GM12878 (cell line): Measurements from ENCODE around the gene COL4A1. TPM values are rescaled to one million over a fixed set of nuclear protein-coding genes. Genes with fewer than 3 reads are reported as not detected.

Experiments
- ATAC-seq: fragments of 200-7000 bp; cut with Tn5 transposase; 3 replicates; pipeline ENCODE4 v1.9.1; 2020; ENCODE audit warnings: mild to moderate bottlenecking, moderate library complexity
- BruUV-seq: library from RNA; stranded (reverse); fragments of 400-500 nt; replicated peaks from 2 replicates; lab custom pipeline; 2021; lab: Mats Ljungman, UMichigan
- CTCF ChIA-PET: fragments of 300-600 bp; sonication (Branson Sonifier 250); formaldehyde crosslinking; extraction: SDS; loops from one replicate; lab custom pipeline; 2021; ENCODE audit warnings: inconsistent platforms; lab: Yijun Ruan, JAX
- POLR2A ChIA-PET: fragments of 350-600 bp; formaldehyde crosslinking; extraction: SDS; loops from one replicate; lab custom pipeline; 2021; ENCODE audit warnings: inconsistent platforms; lab: Charles Lee
- RAD21 ChIA-PET: fragments of 300-600 bp; sonication (Branson Sonifier 250); formaldehyde crosslinking; loops from one replicate; lab custom pipeline; 2023; ENCODE audit warnings: antibody characterized with exemption; ENCODE audit not compliant: unreplicated experiment; lab: Charles Lee
- SMC1A ChIA-PET: fragments of 300-600 bp; sonication (Branson Sonifier 250); formaldehyde crosslinking; loops from one replicate; lab custom pipeline; 2023; ENCODE audit not compliant: unreplicated experiment, uncharacterized antibody; lab: Charles Lee
- DNase-seq: peaks from one replicate; pipeline ENCODE4 v3.0.0-alpha.2; 2011; ENCODE audit warnings: low read depth, low spot score
- FAIRE-seq: peaks from 3 replicates; lab custom pipeline; 2011; peaks lifted over from hg19 to GRCh38; lab: Jason Lieb, UNC
- H2AFZ ChIP-seq: 2 replicates; pipeline ENCODE4 v1.6.0; 2011; ENCODE audit warnings: low read depth, low read length, control low read depth; ENCODE audit not compliant: control insufficient read depth
- H3K27ac ChIP-seq: 2 replicates; pipeline ENCODE4 v1.5.1; 2011; ENCODE audit warnings: control low read depth; ENCODE audit not compliant: control insufficient read depth, insufficient read depth
- H3K27me3 ChIP-seq, 2 experiments: replicated peaks in 1 of 2; 2 replicates each; pipeline versions ENCODE4 v1.6.0 to v1.6.1; 2011; ENCODE audit warnings: low read length in 1 of 2; ENCODE audit not compliant: control insufficient read depth in 2 of 2, insufficient read depth in 2 of 2
- H3K36me3 ChIP-seq, 2 experiments: 2 replicates each; pipeline ENCODE4 v1.5.1; 2011; ENCODE audit warnings: low read length in 1 of 2; ENCODE audit not compliant: control insufficient read depth in 2 of 2, insufficient read depth in 2 of 2
- H3K4me1 ChIP-seq: 2 replicates; pipeline ENCODE4 v1.6.1; 2011; ENCODE audit warnings: mild to moderate bottlenecking, low read length, moderate library complexity, mixed read lengths; ENCODE audit not compliant: control insufficient read depth, insufficient read depth
- H3K4me2 ChIP-seq: 2 replicates; pipeline ENCODE4 v1.6.0; 2011; ENCODE audit warnings: control low read depth; ENCODE audit not compliant: control insufficient read depth, insufficient read depth
- H3K4me3 ChIP-seq: fragments of 200-600 bp; sonication (generic); 2 replicates; pipeline ENCODE4 v1.5.1; 2016
- H3K79me2 ChIP-seq: 2 replicates; pipeline ENCODE4 v1.6.0; 2011; ENCODE audit warnings: low read length; ENCODE audit not compliant: control insufficient read depth, insufficient read depth
- H3K9ac ChIP-seq: 2 replicates; pipeline ENCODE4 v1.8.0; 2011; ENCODE audit warnings: low read length, control low read depth, mixed read lengths; ENCODE audit not compliant: control insufficient read depth, insufficient read depth
- H3K9me3 ChIP-seq: replicated peaks from 3 replicates; pipeline ENCODE4 v1.5.1; 2011; ENCODE audit warnings: mild to moderate bottlenecking, low read length; ENCODE audit not compliant: control insufficient read depth, insufficient read depth
- H4K20me1 ChIP-seq: 2 replicates; pipeline ENCODE4 v1.6.0; 2011; ENCODE audit not compliant: control insufficient read depth, insufficient read depth
- BHLHE40 ChIP-seq, 2 experiments: fragments of 450-650 bp in 1 of 2; IDR thresholded peaks; 2 replicates each; pipeline ENCODE4 v1.6.1; 2011 to 2017; ENCODE audit warnings: low read depth in 2 of 2, borderline replicate concordance in 1 of 2, improper control_type of control experiment in 1 of 2, low read length in 1 of 2, mild to moderate bottlenecking in 1 of 2
- CHD4 ChIP-seq: fragments of 200-600 bp; sonication (generic); IDR thresholded peaks from 2 replicates; pipeline ENCODE4 v1.6.1; 2016; ENCODE audit warnings: mild to moderate bottlenecking
- EGR1 ChIP-seq, 2 experiments: IDR thresholded peaks; 1 replicate in 1 of 2; 2 replicates in 1 of 2; pipeline ENCODE4 v1.6.1; 2011 to 2012; ENCODE audit warnings: low read depth in 2 of 2, low read length in 2 of 2, borderline replicate concordance in 1 of 2, mild to moderate bottlenecking in 1 of 2, moderate library complexity in 1 of 2
- JUNB ChIP-seq: IDR thresholded peaks from 2 replicates; pipeline ENCODE4 v1.6.1; 2016; ENCODE audit warnings: antibody characterized with exemption, mild to moderate bottlenecking
- LARP7 ChIP-seq: fragments of 450-650 bp; IDR thresholded peaks from 2 replicates; pipeline ENCODE4 v1.6.1; 2017; ENCODE audit warnings: mild to moderate bottlenecking
- MXI1 ChIP-seq: fragments of 150-350 bp; IDR thresholded peaks from 2 replicates; pipeline ENCODE4 v1.6.1; 2011; ENCODE audit warnings: low read depth, mild to moderate bottlenecking, inconsistent platforms, low read length, improper control_type of control experiment
- NR2F1 ChIP-seq: fragments of 450-650 bp; conservative IDR thresholded peaks from 2 replicates; pipeline ENCODE4 v1.6.1; 2017; ENCODE audit warnings: mild to moderate bottlenecking
- WGBS: methylation state at CpG from one replicate; pipeline ENCODE4 v1.1.6; 2016; ENCODE audit warnings: low lambda C conversion rate; ENCODE audit not compliant: insufficient replicate concordance, insufficient coverage; ENCODE audit errors: missing lambda C conversion rate; 5-methylcytosine and 5-hydroxymethylcytosine counted together
- in situ Hi-C: fragments of 300-500 bp; cut with MboI; formaldehyde crosslinking; loops from 9 replicates; pipeline ENCODE4 v1.14.3; 2018; ENCODE audit warnings: mixed read lengths
- intact Hi-C: fragments of 100-400 bp; cut with micrococcal nuclease; formaldehyde crosslinking; loops from one replicate; pipeline ENCODE4 v1.14.2; 2022; ENCODE audit not compliant: unreplicated experiment
- polyA plus RNA-seq, 11 experiments: library from polyadenylated mRNA; depleted of rRNA in 4 of 11; unstranded in 6 of 11; stranded (reverse) in 5 of 11; fragments of >200 nt; fragmentation: Nextera tagmentation in 4 of 11; fragmentation: Illumina TruSeq in 1 of 11; extraction: Ambion mirVana in 4 of 11; extraction: Trizol in 1 of 11; gene quantifications; 1 replicate in 1 of 11; 2 replicates in 10 of 11; pipeline versions ENCODE4 v1.2.1 to v1.2.3, GENCODE V29; 2011 to 2016; ENCODE audit warnings: inconsistent platforms in 2 of 11, missing spikeins in 2 of 11, low read depth in 1 of 11
- total RNA-seq, 4 experiments: library from RNA; depleted of rRNA in 3 of 4; stranded (reverse); fragments of >200 nt in 3 of 4; fragmentation: Illumina TruSeq in 1 of 4; extraction: Trizol in 1 of 4; gene quantifications; 2 replicates each; pipeline versions ENCODE4 v1.2.1 to v1.2.3, GENCODE V29; 2013 to 2021
- TF ChIP-seq, protein P1 (sequence below): IDR thresholded peaks from 2 replicates; pipeline ENCODE4 v1.6.1; 2011; ENCODE audit warnings: borderline replicate concordance, low read depth, mild to moderate bottlenecking, moderate library complexity, low read length; ENCODE audit not compliant: insufficient read depth, poor library complexity, severe bottlenecking
- TF ChIP-seq, protein P2 (sequence below): fragments of 450-650 bp; IDR thresholded peaks from 2 replicates; pipeline ENCODE4 v1.6.1; 2017; ENCODE audit warnings: mild to moderate bottlenecking, moderate library complexity

Gene COL4A1
- total and polyA plus RNA-seq, 10 of the 15 experiments (the other 5 are each of a cell fraction or from before 2014, with no cell fraction given) = 0.07 to 0.31 (median 0.13) TPM; not detected in 6

DNA sequence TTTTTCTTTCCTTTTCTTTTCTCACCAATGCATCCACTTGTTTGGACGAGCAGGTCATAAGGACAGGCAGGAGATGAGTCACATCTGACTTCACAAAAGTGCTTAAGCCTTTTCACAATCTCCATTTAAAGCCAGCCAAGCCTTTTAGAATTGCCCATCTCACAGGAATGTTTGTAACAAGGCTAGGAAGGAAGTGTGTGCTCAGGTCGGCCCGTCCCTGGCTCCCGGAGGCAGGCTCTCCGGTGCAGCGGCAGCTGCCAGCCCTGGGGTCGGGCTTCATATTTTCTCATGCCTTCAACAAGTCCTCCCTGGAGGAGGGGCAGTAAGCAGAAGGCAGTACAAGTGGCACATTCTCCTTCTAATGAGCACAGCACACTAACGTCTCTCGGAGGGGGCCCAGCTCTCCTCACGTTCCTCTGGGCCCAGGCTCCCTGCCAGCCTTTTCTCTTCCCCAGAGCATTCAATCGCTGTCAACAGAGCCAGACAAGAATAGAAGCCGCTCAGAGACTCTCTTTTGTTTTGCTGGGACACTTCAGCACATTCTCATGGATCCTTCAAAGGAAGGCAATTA, 180.5 kb downstream of the COL4A1 start:
- Histone ChIP-seq H3K27ac (no peak overlapping the region; the same call in 1 of the 2 replicates), H3K4me1 (peaks cover 3% of the 10 kb centered on the region; the same call in 1 of the 2 replicates), H2AFZ (peak overlapping the region; percentile 13; the same call in 1 of the 2 replicates), H3K4me3 (no peak overlapping the region), H3K79me2 (no peaks in the 10 kb centered on the region), H4K20me1 (no peaks in the 10 kb centered on the region), H3K36me3 (no peaks in the 10 kb centered on the region), H3K9ac (no peak overlapping the region), H3K4me2 (peak overlapping the region; percentile 57; the same call in 1 of the 2 replicates), H3K27me3 (no peaks in the 10 kb centered on the region), H3K9me3 (no peaks in the 10 kb centered on the region; the same call in 2 of the 3 replicates)
- FAIRE-seq (no peak), DNase-seq (no peak), ATAC-seq (peak; percentile 1; the same call in 1 of the 3 replicates)
- 25% methylated on average over 11 of the region's 12 CpGs for WGBS
- TF ChIP-seq BHLHE40 (IDR thresholded peaks at IDR 0.05; ENCODE audit: borderline replicate concordance in 1 of 2, low read depth in 2 of 2, low read length in 1 of 2) = peak in 1 of 2 experiments; percentile 36; a peak in 1 of 4 replicates
- TF ChIP-seq MXI1 = no peak
- 0 out of 2 replicates have a peak, but pooled peaks have one; percentile 7 for TF ChIP-seq JUNB
- TF ChIP-seq, protein P1, sequence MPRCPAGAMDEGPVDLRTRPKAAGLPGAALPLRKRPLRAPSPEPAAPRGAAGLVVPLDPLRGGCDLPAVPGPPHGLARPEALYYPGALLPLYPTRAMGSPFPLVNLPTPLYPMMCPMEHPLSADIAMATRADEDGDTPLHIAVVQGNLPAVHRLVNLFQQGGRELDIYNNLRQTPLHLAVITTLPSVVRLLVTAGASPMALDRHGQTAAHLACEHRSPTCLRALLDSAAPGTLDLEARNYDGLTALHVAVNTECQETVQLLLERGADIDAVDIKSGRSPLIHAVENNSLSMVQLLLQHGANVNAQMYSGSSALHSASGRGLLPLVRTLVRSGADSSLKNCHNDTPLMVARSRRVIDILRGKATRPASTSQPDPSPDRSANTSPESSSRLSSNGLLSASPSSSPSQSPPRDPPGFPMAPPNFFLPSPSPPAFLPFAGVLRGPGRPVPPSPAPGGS = no peak
- no peak for TF ChIP-seq CHD4
- TF ChIP-seq LARP7 = no peak
- TF ChIP-seq, protein P2, sequence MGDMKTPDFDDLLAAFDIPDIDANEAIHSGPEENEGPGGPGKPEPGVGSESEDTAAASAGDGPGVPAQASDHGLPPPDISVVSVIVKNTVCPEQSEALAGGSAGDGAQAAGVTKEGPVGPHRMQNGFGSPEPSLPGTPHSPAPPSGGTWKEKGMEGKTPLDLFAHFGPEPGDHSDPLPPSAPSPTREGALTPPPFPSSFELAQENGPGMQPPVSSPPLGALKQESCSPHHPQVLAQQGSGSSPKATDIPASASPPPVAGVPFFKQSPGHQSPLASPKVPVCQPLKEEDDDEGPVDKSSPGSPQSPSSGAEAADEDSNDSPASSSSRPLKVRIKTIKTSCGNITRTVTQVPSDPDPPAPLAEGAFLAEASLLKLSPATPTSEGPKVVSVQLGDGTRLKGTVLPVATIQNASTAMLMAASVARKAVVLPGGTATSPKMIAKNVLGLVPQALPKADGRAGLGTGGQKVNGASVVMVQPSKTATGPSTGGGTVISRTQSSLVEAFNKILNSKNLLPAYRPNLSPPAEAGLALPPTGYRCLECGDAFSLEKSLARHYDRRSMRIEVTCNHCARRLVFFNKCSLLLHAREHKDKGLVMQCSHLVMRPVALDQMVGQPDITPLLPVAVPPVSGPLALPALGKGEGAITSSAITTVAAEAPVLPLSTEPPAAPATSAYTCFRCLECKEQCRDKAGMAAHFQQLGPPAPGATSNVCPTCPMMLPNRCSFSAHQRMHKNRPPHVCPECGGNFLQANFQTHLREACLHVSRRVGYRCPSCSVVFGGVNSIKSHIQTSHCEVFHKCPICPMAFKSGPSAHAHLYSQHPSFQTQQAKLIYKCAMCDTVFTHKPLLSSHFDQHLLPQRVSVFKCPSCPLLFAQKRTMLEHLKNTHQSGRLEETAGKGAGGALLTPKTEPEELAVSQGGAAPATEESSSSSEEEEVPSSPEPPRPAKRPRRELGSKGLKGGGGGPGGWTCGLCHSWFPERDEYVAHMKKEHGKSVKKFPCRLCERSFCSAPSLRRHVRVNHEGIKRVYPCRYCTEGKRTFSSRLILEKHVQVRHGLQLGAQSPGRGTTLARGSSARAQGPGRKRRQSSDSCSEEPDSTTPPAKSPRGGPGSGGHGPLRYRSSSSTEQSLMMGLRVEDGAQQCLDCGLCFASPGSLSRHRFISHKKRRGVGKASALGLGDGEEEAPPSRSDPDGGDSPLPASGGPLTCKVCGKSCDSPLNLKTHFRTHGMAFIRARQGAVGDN = peak; percentile 45; the same call in 1 of the 2 replicates
- TF ChIP-seq NR2F1 = 0 out of 2 replicates have a peak, but pooled peaks have one; percentile 32
- no peak for TF ChIP-seq EGR1 (IDR thresholded peaks at IDR 0.05; ENCODE audit: borderline replicate concordance in 1 of 2, low read depth in 2 of 2, low read length in 2 of 2)
- in situ Hi-C loops = loop anchor here (5.0 kb wide), 1 partner anchor 964 kb away; no protein-coding TSS in a partner anchor
- ChIA-PET RAD21 (interaction anchor here (2.6 kb wide), 1 partner anchor 11 kb away, joined by 24 read pairs; no protein-coding TSS in a partner anchor), SMC1A (interaction anchor here (0.9 kb wide), 1 partner anchor 10 kb away, joined by 3 read pairs; no protein-coding TSS in a partner anchor), POLR2A (no interaction called here), CTCF (interaction anchor here (1.8 to 3.1 kb wide), 2 partner anchors 10 to 11 kb away, joined by 8 to 17 read pairs; no protein-coding TSS in a partner anchor)
- intact Hi-C loops = loop anchor here (10.0 kb wide), 1 partner anchor 588 kb away; the partner anchor contains the start of gene ING1
- BruUV-seq = no TSS peak
